NCI-H128 (cell line): ENCODE results near the gene METAP2.
"Not testable (repeated sequence)": the region's sequence is repeated elsewhere in the genome, so short reads cannot be mapped to it uniquely, and the experiment has no call there.

Source experiments
- DNase-seq: peaks from one replicate; lab custom pipeline; 2025; ENCODE audit not compliant: unreplicated experiment; lab: John Stamatoyannopoulos, UW

METAP2 gene

GRCh38 chr12:95462081-95462480, 11.9 kb upstream of the METAP2 start:
- DNase-seq = no peak

DNA sequence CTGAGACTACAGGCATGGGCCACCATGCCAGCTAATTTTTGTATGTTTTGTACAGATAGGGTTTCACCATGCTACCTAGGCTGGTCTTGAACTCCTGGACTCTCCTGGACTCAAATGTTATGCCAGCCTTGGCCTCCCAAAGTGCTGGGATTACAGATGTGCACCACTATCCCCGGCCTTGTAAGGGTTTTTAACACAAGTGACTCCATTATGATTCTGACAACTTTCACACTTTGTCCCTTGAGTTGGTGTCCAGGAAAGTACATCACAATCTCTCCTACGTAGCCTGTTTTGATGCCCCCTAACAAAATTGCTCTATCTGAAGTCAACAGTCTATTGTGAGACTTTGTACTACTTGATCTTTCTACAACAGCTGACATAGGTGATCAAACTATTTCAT, 11.4 kb upstream of the METAP2 start:
- no peak for DNase-seq

DNA sequence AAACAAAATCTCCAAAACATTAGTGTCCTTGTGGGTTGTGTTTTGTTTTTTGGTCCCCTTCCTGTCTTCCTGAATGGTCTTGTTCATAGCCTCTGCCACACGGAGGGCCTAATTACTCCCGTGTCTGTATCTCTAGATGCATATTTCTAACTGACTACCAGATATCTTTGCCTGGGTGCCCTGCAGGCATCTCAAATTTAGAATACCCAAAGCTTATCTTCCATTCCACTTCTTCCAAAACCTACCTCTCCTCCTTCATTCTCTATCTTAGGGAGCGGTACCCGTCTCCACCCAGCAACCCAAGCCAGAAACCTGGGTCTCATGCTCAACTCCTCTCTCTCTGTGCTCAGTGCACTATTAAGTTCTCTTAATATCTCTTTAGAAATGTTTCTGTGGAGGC, 10.9 kb upstream of the METAP2 start:
- DNase-seq = no peak

- DNase-seq = not testable (repeated sequence)
Observed at GRCh38 chr12:95463776-95464175, 10.2 kb upstream of the METAP2 start.

GRCh38 chr12:95465275-95465674, 8.7 kb upstream of the METAP2 start:
- no peak for DNase-seq

DNA sequence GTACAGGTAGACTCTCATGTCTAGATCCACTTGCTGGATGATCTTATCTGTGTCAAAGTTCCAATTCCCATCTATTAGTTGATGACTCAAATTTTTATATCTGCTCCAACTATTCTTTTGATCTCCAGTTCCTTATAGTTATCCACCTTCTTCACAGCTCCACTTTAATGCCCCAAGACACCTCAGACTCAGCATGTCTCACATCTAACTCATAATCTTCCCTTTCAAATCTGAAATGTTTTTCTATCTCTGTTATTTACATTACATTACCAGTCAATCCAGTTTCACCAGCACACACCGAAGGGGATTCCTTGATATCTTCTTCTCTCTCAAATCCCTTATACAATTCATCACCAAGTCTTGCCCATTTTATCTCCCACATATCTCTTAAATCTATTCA, 3.7 kb upstream of the METAP2 start:
- no peak for DNase-seq

- no peak for DNase-seq
Observed at GRCh38 chr12:95473231-95473883, 595 bp upstream of the METAP2 start.

- no peak for DNase-seq
Observed at GRCh38 chr12:95474660-95474958, 657 bp downstream of the METAP2 start.

DNA sequence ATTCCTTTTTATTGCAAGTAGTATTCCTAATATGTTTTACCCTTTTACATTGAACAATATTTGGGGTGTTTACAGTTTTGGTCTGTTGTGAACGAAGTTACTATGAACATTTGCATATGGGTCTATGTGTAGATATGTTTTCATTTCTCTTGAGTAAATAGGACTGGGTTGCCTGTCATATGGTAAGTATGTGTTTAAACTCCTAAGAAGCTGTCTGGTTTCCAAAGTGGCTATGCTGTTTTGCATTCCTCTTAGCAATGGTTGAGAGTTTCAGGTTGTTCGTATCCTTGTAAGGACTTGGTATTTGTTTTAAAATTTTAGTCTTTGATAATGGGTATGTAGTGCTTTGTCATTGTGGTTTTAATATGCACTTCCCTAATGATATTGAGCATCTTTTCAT, 6.3 kb downstream of the METAP2 start:
- no peak for DNase-seq

DNA sequence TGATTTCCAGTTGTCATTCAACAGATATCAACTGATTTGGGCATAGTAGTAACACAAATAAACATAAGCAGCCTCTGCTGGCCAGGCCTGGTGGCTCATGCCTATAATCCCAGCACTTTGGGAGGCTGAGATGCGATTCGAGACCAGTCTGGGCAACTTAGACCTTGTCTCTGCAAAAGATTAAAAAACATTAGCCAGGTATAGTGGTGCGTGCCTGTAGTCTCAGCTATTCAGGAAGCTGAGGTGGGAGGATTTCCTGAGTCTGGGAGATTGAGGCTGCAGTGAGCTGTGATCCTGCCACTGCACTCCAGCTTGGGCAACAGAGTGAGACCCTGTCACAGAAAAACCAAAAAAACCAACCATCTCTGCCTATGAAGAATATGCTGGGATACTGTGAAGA, 7.1 kb downstream of the METAP2 start:
- no peak for DNase-seq

DNA sequence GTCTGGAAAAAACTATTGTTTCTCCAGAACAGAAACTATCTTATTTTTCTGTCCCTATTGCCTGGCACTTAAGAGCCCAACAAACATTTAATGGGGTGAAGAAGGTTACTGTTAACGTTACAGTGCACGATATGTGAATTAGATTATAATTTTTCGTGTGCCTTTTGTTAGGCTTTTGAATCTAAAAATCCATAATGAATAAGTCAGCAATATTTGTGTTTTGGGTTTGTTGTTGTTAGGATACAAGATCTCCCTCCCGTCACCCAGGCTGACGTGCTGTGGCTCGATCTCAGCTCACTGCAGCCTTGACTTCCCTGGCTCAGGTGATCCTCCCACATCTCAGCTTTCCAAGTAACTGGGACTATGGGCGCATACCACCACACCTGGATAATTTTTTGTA, 7.9 kb downstream of the METAP2 start:
- no peak for DNase-seq

GRCh38 chr12:95482564-95482963, 8.6 kb downstream of the METAP2 start:
- DNase-seq = not testable (repeated sequence)

GRCh38 chr12:95484524-95484923, 10.6 kb downstream of the METAP2 start:
- no peak for DNase-seq

- no peak for DNase-seq
Observed at GRCh38 chr12:95487024-95487423, 13.1 kb downstream of the METAP2 start.

DNA sequence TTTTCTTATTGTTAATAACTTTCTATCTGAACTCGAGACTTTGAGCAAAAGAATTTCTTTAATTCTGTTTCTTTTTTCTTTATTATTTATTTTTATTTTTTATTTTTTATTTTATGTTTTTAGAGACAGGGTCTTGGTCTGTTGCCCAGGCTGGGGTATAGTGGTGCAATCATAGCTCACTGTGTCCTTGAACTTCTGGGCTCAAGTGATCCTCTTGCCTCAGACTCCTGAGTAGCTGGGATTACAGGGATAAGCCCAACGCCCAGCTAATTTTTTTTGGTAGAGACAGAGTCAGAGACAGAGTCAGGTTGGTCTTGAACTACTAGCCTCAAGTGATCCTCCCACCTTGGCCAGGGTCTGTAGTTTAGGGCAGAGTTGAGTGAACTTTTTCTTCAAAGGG, 18.5 kb downstream of the METAP2 start:
- DNase-seq = no peak

DNA sequence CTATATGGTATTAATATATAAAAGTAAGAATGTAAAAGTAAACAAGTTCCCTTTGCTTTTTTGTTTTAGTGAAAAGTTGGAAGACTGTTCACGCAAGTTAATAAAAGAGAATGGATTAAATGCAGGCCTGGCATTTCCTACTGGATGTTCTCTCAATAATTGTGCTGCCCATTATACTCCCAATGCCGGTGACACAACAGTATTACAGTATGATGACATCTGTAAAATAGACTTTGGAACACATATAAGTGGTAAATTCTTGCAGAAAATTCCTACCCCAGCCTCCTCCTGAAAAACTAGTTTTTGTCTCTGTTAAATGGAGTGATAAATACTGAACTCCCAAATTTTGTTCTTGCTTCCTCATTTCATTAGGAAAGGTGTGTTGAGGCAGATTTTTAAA, 20.9 kb downstream of the METAP2 start:
- DNase-seq = no peak

GRCh38 chr12:95495433-95495832, 21.5 kb downstream of the METAP2 start:
- DNase-seq = no peak

DNA sequence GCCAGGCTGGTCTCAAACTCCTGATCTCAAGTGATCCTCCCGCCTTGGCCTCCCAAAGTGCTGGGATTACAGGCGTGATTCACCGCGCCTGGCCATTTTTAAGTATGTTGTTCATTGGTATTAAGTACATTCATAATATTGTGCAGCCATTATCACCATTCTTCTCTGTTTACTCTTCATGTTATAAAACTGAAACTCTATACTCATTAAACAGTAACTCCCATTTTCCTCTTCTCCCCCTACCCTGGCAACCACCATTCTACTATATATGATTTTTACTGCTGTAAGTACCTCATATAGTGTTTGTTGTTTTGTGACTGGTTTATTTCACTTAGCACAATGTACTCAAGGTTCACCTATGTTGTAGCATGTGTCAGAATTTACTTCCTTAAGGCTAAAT, 23.1 kb downstream of the METAP2 start:
- no peak for DNase-seq

- DNase-seq = no peak
Observed at GRCh38 chr12:95498968-95499367, 25.0 kb downstream of the METAP2 start.

- no peak for DNase-seq
Observed at GRCh38 chr12:95499772-95500171, 25.8 kb downstream of the METAP2 start.

DNA sequence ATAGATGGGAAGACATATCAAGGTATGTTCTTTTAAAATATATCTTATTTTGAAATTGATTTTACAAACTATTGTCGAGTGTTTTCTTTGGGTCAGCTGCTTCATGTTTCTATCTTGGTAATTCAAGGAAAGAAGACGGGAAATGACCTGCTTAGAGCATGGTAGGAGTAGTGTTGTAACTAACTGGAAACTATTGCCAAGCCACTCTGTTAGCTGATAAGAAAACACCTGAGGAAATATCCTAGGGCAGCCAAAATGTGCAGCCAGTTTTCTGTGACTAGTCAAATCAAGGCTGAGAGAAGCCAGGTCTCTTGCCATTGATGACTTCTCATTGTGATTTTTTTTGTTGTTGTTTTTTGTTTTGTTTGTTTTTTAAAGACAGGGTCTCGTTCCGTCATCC, 30.2 kb downstream of the METAP2 start:
- DNase-seq = no peak

GRCh38 chr12:95505039-95505438, 31.1 kb downstream of the METAP2 start:
- no peak for DNase-seq

GRCh38 chr12:95506707-95507523, 33.0 kb downstream of the METAP2 start:
- DNase-seq = no peak
